Stimulated activated CD8-positive, alpha-beta memory T cell treated with anti-CD3 and anti-CD28 coated beads, Interleukin-7, amount 100 ng/mL, for 48 hours (primary cell): ENCODE results near the gene NUDT4.
"Not testable (repeated sequence)": the region's sequence is repeated elsewhere in the genome, so short reads cannot be mapped to it uniquely, and the experiment has no call there.

Source experiments
- DNase-seq, 2 donors: peaks; one replicate each; pipeline ENCODE4 v3.0.0-alpha.2; 2020; ENCODE audit warnings: low read depth in 1 of 2; ENCODE audit errors: extremely low read depth in 1 of 2

NUDT4 gene

GRCh38 chr12:93393425-93393824 is 15.7 kb downstream of the NUDT4 start:
- no peak for DNase-seq

- no peak for DNase-seq
Measured at GRCh38 chr12:93397412-93397811, 19.7 kb downstream of the NUDT4 start.

- DNase-seq, result not testable (repeated sequence)
Measured at GRCh38 chr12:93399183-93399863, 21.6 kb downstream of the NUDT4 start.

GRCh38 chr12:93402333-93403311 is 24.9 kb downstream of the NUDT4 start:
- peak in 1 of 2 donors; percentile 9 for DNase-seq

GRCh38 chr12:93403988-93404803 is 26.5 kb downstream of the NUDT4 start:
- DNase-seq, result no peak

GRCh38 chr12:93404961-93405849 is 27.5 kb downstream of the NUDT4 start:
- no peak for DNase-seq

GRCh38 chr12:93407054-93407962 is 29.6 kb downstream of the NUDT4 start:
- no peak for DNase-seq

- no peak for DNase-seq
Measured at GRCh38 chr12:93407963-93408283, 30.2 kb downstream of the NUDT4 start.

GRCh38 chr12:93408813-93409212 is 31.1 kb downstream of the NUDT4 start:
- no peak for DNase-seq

- not testable (repeated sequence) for DNase-seq
Measured at GRCh38 chr12:93409343-93410187, 31.8 kb downstream of the NUDT4 start.

- DNase-seq, result not testable (repeated sequence)
Measured at GRCh38 chr12:93411060-93411459, 33.3 kb downstream of the NUDT4 start.

GRCh38 chr12:93412396-93412795 is 34.7 kb downstream of the NUDT4 start:
- not testable (repeated sequence) for DNase-seq

GRCh38 chr12:93413064-93413463 is 35.3 kb downstream of the NUDT4 start:
- DNase-seq, result no peak

- DNase-seq, result no peak
Measured at GRCh38 chr12:93415723-93416464, 38.2 kb downstream of the NUDT4 start.

- no peak for DNase-seq
Measured at GRCh38 chr12:93417967-93418480, 40.3 kb downstream of the NUDT4 start.

GRCh38 chr12:93419388-93420034 is 41.8 kb downstream of the NUDT4 start:
- DNase-seq, result no peak

- no peak for DNase-seq
Measured at GRCh38 chr12:93422050-93422449, 44.3 kb downstream of the NUDT4 start.
